Kidney epithelial cell (primary cell): Measurements from ENCODE around the gene FAM83F. TPM values are rescaled to one million over a fixed set of nuclear protein-coding genes. Genes with fewer than 3 reads are reported as not detected.

Source experiments
- DNase-seq: peaks from one replicate; pipeline ENCODE4 v3.0.0-alpha.2; 2010; ENCODE audit warnings: low read depth
- H3K27me3 ChIP-seq: 2 replicates; pipeline ENCODE4 v1.6.0; 2011; ENCODE audit warnings: low read length; ENCODE audit not compliant: control insufficient read depth, insufficient read depth
- H3K36me3 ChIP-seq: 2 replicates; pipeline ENCODE4 v1.5.1; 2011; ENCODE audit warnings: low read length; ENCODE audit not compliant: control insufficient read depth, insufficient read depth
- H3K4me3 ChIP-seq: 2 replicates; pipeline ENCODE4 v1.5.1; 2011; ENCODE audit warnings: low read depth, mild to moderate bottlenecking, control low read depth, low read length
- CTCF ChIP-seq: IDR thresholded peaks from 2 replicates; pipeline ENCODE4 v1.5.1; 2011; ENCODE audit warnings: mild to moderate bottlenecking, moderate library complexity, low read length, control low read depth, inconsistent platforms; ENCODE audit not compliant: insufficient read depth, poor library complexity, severe bottlenecking
- total RNA-seq: library from RNA; depleted of rRNA; stranded (reverse); fragments of >200 nt; gene quantifications from 2 replicates; pipeline ENCODE4 v1.2.3, GENCODE V29; 2015

FAM83F gene
- total RNA-seq, 1 donor from 2014 or later = 6.9 TPM

GRCh38 chr22:40043081-40043480 is 48.3 kb downstream of the FAM83F start:
- H3K36me3 ChIP-seq = no peaks in the 10 kb centered on the region
- H3K27me3 ChIP-seq = no peaks in the 10 kb centered on the region
- no peak for DNase-seq
- no peak overlapping the region for H3K4me3 ChIP-seq
- TF ChIP-seq CTCF = no peak

GRCh38 chr22:40043793-40044101 is 49.0 kb downstream of the FAM83F start:
- Histone ChIP-seq H3K36me3 (no peaks in the 10 kb centered on the region), H3K4me3 (peak overlapping the region; percentile 82), H3K27me3 (no peaks in the 10 kb centered on the region)
- no peak for TF ChIP-seq CTCF
- no peak for DNase-seq

GRCh38 chr22:40044102-40044869 is 49.5 kb downstream of the FAM83F start:
- peak; percentile 97 for DNase-seq
- no peak for TF ChIP-seq CTCF
- Histone ChIP-seq H3K4me3 (peak overlapping the region; percentile 82), H3K36me3 (no peaks in the 10 kb centered on the region), H3K27me3 (no peaks in the 10 kb centered on the region)

GRCh38 chr22:40044870-40045834 is 50.4 kb downstream of the FAM83F start:
- no peak for TF ChIP-seq CTCF
- no peaks in the 10 kb centered on the region for H3K36me3 ChIP-seq
- no peaks in the 10 kb centered on the region for H3K27me3 ChIP-seq
- DNase-seq = no peak
- peak overlapping the region; percentile 82 for H3K4me3 ChIP-seq

- TF ChIP-seq CTCF = no peak
- Histone ChIP-seq H3K36me3 (no peaks in the 10 kb centered on the region), H3K27me3 (no peaks in the 10 kb centered on the region), H3K4me3 (peak overlapping the region; percentile 82)
- no peak for DNase-seq
Measured at GRCh38 chr22:40046126-40046525, 51.4 kb downstream of the FAM83F start.

- no peak for TF ChIP-seq CTCF
- no peak for DNase-seq
- Histone ChIP-seq H3K36me3 (no peaks in the 10 kb centered on the region), H3K4me3 (no peak overlapping the region), H3K27me3 (no peaks in the 10 kb centered on the region)
Measured at GRCh38 chr22:40050258-40050657, 55.5 kb downstream of the FAM83F start.
